ENCODE data around the gene CACNG7.
"Not testable (repeated sequence)": the region's sequence is repeated elsewhere in the genome, so short reads cannot be mapped to it uniquely, and the experiment has no call there.

Gene CACNG7

DNA sequence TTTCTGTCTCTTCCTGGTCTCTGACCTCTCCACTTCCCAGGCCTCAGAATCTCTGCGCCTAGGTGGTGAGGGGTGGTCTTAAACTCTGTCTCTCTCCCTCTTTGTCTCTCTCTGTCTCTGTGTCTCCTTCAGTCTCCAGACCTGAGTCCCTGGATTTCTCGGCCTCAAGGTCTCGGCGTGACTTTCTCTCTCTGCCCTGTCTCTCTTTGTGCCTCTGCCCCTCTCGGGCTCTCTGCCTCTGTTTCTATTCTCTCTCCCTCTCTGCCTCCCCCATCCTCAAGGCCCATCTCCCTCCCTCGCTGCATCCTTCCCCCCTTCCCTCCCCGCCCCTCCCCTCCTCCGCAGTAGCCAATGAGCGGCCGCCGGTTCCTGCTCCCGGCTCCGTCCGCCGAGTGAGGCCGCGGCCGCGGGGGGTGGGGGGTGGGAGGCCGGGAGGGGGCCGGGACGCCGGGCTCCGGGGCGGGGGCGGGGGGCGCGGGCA, at the start of gene CACNG7:
Gene CACNG7 (plus strand): TSS at position 344 of the 481 bp plus-strand sequence. CDS start 3,554 bp downstream, outside the sequence.
- no peak for DNase-seq

DNA sequence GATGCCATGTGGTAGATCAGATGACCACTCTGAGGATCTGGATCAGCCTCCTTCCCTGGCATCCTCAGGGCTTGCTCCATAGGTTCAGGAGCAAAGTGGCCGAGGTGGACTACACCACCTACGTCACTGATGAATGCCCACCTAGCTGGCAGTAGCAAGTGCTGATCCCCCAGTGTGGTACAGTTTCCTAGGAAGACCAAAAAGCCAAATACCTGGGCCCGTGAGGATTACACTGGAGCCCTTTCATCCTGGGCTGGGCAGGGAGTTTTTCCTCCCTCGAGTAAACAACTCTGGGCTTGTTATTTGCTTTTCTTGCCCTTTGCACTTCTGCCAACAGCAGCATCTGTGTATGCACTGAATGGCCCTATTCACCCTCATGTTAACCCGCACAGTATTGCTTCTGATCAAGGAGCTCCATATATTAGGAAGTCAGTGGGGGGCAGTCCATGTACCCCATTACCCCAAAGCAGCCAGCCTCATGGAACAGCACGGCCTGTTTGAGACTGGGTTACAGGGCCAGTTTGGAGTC, 44.7 kb upstream of the CACNG7 start:
- no peak for DNase-seq

DNA sequence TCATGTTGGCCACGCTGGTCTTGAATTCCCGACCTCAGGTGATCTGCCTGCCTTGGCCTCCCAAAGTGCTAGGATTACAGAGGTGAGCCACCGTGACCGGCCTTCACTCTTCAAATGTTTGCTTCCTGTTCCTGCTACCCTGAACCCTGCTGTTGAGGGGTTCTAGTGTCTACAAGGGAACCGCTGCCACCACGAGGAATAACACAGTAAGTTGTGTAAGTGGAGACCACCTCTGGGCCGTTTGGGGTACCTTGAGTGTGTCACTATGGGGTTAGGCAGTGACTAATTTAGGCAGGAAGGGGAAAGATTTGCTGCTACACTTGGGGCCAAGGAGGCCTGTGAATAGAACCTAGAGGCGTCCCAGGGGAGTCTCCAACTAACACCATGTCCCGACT, 43.6 kb upstream of the CACNG7 start:
- DNase-seq, result no peak

GRCh38 chr19:53865918-53866864, 42.9 kb upstream of the CACNG7 start:
- peak; percentile 72 for DNase-seq

DNA sequence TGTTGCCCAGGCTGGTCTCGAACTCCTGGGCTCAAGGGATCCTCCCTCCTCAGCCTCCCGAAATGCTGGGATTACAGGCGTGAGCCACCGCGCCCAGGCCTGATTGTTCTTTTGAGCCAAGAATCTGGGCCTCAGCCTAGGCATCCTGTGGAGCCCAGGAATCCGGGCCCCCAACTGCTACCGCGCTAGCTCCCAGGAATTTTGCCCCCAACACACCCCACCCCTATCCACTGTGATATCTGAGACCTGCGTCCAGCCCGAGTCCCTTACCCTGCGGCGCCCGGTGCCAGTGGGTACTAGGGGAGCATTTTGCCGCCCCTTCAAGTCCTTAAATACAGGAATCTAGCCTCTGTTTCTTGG, 42.2 kb upstream of the CACNG7 start:
- no peak for DNase-seq

- peak; percentile 99 for DNase-seq
These were observed 41.6 kb upstream of the CACNG7 start, which contains the start of gene MYADM for GRCh38 chr19:53867225-53868090. TSS of gene MYADM (plus strand) at chr19:53867883. CDS start at chr19:53873530, 5,647 bp downstream.

- DNase-seq, result peak; percentile 44
These were observed 40.8 kb upstream of the CACNG7 start for GRCh38 chr19:53868091-53868891.

GRCh38 chr19:53868892-53869804, 39.9 kb upstream of the CACNG7 start:
- peak; percentile 83 for DNase-seq

DNA sequence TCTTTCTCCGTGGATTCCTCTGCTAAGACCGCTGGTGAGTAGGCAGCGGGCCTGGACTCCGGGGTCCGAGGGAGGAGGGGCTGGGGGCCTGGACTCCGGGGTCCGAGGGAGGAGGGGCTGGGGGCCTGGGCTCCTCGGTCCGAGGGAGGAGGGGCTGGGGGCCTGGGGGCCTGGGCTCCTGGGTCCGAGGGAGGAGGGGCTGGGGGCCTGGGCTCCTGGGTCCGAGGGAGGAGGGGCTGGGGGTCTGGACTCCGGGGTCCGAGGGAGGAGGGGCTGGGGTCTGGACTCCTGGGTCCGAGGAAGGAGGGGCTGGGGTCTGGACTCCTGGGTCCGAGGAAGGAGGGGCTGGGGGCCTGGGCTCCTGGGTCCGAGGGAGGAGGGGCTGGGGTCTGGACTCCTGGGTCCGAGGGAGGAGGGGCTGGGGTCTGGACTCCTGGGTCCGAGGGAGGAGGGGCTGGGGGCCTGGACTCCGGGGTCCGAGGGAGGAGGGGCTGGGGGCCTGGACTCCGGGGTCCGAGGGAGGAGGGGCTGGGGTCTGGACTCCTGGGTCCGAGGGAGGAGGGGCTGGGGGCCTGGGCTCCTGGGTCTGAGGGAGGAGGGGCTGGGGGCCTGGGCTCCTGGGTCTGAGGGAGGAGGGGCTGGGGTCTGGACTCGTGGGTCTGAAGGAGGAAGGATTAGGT, 39.1 kb upstream of the CACNG7 start:
- DNase-seq, result not testable (repeated sequence)

GRCh38 chr19:53870485-53870844, 38.6 kb upstream of the CACNG7 start:
- DNase-seq, result no peak

- DNase-seq, result no peak
These were observed 37.6 kb upstream of the CACNG7 start for GRCh38 chr19:53871454-53871853.

DNA sequence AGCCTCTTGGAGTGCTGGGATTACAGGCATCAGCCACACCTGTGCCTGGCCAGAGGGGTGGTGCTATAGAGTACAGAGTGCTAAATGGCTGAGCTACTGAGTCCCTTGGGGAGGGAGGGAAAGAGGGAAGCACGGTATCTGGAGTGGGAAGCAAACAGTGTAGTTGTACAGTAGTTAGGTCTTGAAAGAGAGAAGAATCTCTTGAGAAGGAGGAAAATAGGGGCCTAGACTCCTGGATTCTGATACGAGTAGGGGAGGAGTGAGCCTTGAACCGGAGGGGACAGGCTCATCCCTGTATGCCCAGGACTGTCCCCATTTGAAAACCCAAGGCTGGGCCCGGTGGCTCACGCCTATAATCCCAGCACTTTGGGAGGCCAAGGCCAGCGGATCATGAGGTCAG, 36.3 kb upstream of the CACNG7 start:
- DNase-seq, result no peak

DNA sequence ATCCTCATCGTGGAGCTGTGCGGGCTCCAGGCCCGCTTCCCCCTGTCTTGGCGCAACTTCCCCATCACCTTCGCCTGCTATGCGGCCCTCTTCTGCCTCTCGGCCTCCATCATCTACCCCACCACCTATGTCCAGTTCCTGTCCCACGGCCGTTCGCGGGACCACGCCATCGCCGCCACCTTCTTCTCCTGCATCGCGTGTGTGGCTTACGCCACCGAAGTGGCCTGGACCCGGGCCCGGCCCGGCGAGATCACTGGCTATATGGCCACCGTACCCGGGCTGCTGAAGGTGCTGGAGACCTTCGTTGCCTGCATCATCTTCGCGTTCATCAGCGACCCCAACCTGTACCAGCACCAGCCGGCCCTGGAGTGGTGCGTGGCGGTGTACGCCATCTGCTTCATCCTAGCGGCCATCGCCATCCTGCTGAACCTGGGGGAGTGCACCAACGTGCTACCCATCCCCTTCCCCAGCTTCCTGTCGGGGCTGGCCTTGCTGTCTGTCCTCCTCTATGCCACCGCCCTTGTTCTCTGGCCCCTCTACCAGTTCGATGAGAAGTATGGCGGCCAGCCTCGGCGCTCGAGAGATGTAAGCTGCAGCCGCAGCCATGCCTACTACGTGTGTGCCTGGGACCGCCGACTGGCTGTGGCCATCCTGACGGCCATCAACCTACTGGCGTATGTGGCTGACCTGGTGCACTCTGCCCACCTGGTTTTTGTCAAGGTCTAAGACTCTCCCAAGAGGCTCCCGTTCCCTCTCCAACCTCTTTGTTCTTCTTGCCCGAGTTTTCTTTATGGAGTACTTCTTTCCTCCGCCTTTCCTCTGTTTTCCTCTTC, 35.1 kb upstream of the CACNG7 start:
- no peak for DNase-seq

DNA sequence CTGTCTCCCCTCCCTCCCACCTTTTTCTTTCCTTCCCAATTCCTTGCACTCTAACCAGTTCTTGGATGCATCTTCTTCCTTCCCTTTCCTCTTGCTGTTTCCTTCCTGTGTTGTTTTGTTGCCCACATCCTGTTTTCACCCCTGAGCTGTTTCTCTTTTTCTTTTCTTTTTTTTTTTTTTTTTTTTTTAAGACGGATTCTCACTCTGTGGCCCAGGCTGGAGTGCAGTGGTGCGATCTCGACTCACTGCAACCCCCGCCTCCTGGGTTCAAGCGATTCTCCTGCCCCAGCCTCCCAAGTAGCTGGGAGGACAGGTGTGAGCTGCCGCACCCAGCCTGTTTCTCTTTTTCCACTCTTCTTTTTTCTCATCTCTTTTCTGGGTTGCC, 34.5 kb upstream of the CACNG7 start:
- DNase-seq, result no peak

GRCh38 chr19:53875602-53876325, 33.3 kb upstream of the CACNG7 start:
- DNase-seq, result no peak

DNA sequence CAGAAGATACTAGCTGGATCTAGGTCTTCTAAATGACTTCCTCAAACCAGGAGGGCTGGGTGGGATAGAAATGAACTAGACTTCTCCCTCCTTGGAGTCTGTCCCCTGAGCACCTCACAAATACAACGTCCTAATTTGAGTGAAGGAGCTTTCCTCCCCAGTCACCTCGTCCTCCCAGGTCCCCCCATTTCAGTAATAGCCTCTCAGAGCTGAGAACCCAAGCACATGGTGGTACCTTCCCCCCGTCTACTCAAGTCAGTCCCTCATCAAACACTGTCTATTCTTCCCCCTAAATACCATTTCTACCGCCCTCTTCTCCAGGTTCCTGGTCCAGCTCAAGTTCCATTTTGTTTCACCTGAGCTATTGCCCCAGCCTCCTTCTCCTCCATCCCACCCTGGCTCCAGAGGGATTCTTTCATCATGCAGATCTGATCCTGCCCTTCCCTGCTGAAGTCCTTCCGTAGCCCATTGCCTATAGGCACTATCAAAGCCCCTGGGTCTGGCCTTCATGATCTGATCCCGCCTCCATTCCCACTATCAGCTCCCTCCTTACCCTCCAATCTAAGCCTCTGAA, 32.3 kb upstream of the CACNG7 start:
- DNase-seq, result no peak

DNA sequence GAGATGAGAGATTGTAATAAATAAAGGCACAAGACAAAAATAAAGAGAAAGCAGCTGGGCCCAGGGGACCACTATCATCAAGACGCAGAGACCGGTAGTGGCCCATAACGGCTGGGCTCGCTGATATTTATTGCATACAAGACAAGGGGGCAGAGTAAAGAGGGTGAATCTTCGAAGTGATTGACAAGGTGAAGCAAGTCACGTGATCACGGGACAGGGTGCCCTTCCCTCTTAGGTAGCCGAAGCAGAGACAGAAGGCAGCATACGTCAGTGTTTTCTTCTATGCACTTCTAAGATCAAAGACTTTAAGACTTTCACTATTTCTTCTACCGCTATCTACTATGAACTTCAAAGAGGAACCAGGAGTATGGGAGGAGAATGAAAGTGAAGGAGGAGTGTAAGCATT, 31.7 kb upstream of the CACNG7 start:
- no peak for DNase-seq

GRCh38 chr19:53878776-53879139, 30.3 kb upstream of the CACNG7 start:
- DNase-seq, result no peak
